Neural cell (in vitro differentiated cells): ENCODE results near the gene STXBP5.

ENCODE experiments used
- EP300 ChIP-seq: fragments of 450-650 bp; conservative IDR thresholded peaks from 2 replicates; pipeline ENCODE4 v1.6.1; 2014; ENCODE audit warnings: antibody characterized with exemption, mild to moderate bottlenecking, moderate library complexity; ENCODE audit not compliant: poor library complexity, severe bottlenecking
- MXI1 ChIP-seq: fragments of 450-650 bp; conservative IDR thresholded peaks from 2 replicates; pipeline ENCODE4 v1.6.1; 2014; ENCODE audit warnings: antibody characterized with exemption, mild to moderate bottlenecking; ENCODE audit not compliant: poor library complexity, severe bottlenecking
- POLR2AphosphoS5 ChIP-seq: IDR thresholded peaks from 2 replicates; pipeline ENCODE4 v1.6.1; 2012
- RAD21 ChIP-seq: fragments of 450-650 bp; conservative IDR thresholded peaks from 2 replicates; pipeline ENCODE4 v1.6.1; 2014; ENCODE audit warnings: antibody characterized with exemption, mild to moderate bottlenecking, moderate library complexity
- TAF1 ChIP-seq: IDR thresholded peaks from 2 replicates; pipeline ENCODE4 v1.6.1; 2012; ENCODE audit warnings: low read depth
- TF ChIP-seq, protein P1 (sequence below): fragments of 450-650 bp; IDR thresholded peaks from 2 replicates; pipeline ENCODE4 v1.5.1; 2014; ENCODE audit warnings: antibody characterized with exemption, mild to moderate bottlenecking, moderate library complexity; ENCODE audit not compliant: poor library complexity, severe bottlenecking

DNA sequence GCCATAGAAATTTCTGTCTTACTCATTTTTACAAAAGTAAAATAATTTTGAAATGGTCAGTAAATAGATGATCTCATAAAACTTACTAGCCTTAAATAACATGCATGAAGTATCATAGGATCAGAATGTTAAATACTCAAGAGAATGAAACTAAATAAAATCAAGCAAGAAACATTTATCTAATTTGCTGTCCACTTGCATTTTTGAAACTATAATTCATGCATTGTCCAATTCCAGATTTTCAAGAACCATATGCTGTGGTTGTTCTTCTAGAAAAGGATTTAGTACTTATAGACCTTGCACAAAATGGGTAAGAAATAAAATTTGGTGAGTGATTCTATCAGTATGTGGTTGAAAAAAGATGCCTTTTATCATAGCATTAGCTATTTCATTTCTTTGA, 107.0 kb downstream of the STXBP5 start:
- TF ChIP-seq, protein P1, sequence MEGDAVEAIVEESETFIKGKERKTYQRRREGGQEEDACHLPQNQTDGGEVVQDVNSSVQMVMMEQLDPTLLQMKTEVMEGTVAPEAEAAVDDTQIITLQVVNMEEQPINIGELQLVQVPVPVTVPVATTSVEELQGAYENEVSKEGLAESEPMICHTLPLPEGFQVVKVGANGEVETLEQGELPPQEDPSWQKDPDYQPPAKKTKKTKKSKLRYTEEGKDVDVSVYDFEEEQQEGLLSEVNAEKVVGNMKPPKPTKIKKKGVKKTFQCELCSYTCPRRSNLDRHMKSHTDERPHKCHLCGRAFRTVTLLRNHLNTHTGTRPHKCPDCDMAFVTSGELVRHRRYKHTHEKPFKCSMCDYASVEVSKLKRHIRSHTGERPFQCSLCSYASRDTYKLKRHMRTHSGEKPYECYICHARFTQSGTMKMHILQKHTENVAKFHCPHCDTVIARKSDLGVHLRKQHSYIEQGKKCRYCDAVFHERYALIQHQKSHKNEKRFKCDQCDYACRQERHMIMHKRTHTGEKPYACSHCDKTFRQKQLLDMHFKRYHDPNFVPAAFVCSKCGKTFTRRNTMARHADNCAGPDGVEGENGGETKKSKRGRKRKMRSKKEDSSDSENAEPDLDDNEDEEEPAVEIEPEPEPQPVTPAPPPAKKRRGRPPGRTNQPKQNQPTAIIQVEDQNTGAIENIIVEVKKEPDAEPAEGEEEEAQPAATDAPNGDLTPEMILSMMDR: no peak
- TF ChIP-seq RAD21 (no peak), TAF1 (no peak), POLR2AphosphoS5 (no peak), MXI1 (no peak), EP300 (no peak)
